Effector memory CD4-positive, alpha-beta T cell (primary cell): ENCODE measurements around the gene AOPEP.

Experiments used
- DNase-seq, 3 donors: peaks; one replicate each; pipeline ENCODE4 v3.0.0-alpha.2; 2020
- H3K27ac ChIP-seq: 2 replicates; pipeline ENCODE4 v1.7.0; 2013; ENCODE audit warnings: mild to moderate bottlenecking, low read length, moderate library complexity; ENCODE audit not compliant: insufficient read depth, poor library complexity, severe bottlenecking
- H3K27me3 ChIP-seq: replicated peaks from 2 replicates; pipeline ENCODE4 v1.7.0; 2013; ENCODE audit warnings: mild to moderate bottlenecking, low read length; ENCODE audit not compliant: insufficient read depth, control insufficient read depth, poor library complexity, severe bottlenecking
- H3K36me3 ChIP-seq: 2 replicates; pipeline ENCODE4 v1.7.0; 2013; ENCODE audit warnings: mild to moderate bottlenecking, low read length, moderate library complexity; ENCODE audit not compliant: control insufficient read depth, insufficient read depth
- H3K4me1 ChIP-seq: 2 replicates; pipeline ENCODE4 v1.7.0; 2013; ENCODE audit warnings: low read length, mild to moderate bottlenecking; ENCODE audit not compliant: control insufficient read depth, insufficient read depth, poor library complexity, severe bottlenecking
- H3K4me3 ChIP-seq: 2 replicates; pipeline ENCODE4 v1.7.0; 2013; ENCODE audit warnings: low read length, low read depth, mild to moderate bottlenecking; ENCODE audit not compliant: insufficient read depth, poor library complexity, severe bottlenecking
- H3K9me3 ChIP-seq: 2 replicates; pipeline ENCODE4 v1.7.0; 2013; ENCODE audit warnings: mild to moderate bottlenecking, low read length, moderate library complexity; ENCODE audit not compliant: control insufficient read depth

The AOPEP gene

DNA sequence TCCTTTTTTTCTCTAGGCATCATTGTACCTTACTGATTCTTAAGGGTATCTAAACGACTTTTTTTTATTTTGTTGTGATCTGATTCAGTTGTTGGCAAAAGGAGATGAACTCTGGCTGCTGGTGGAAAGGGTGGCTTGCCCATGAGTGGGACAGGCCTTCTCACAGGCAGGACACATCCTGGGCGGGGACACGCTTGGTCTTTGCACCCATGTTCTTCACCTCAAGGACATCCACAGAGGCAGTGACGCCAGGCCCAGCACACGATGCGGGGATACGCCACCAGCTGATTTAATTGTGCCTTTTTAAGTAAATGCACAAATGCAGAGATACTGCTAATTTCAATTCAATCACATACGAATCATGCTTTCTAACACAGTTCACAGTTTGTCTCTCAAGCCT is 383.0 kb downstream of the AOPEP start:
- Histone ChIP-seq H3K36me3 (no peaks in the 10 kb centered on the region), H3K27ac (no peak overlapping the region), H3K4me1 (no peaks in the 10 kb centered on the region), H3K27me3 (no peaks in the 10 kb centered on the region), H3K9me3 (no peaks in the 10 kb centered on the region), H3K4me3 (no peak overlapping the region)
- no peak for DNase-seq

- no peak overlapping the region for H3K4me3 ChIP-seq
- no peaks in the 10 kb centered on the region for H3K9me3 ChIP-seq
- no peak overlapping the region for H3K27ac ChIP-seq
- no peak for DNase-seq
- no peaks in the 10 kb centered on the region for H3K27me3 ChIP-seq
- no peaks in the 10 kb centered on the region for H3K4me1 ChIP-seq
- H3K36me3 ChIP-seq = no peaks in the 10 kb centered on the region
These were observed 384.5 kb downstream of the AOPEP start for GRCh38 chr9:95110921-95111525.

GRCh38 chr9:95111716-95112115 is 385.2 kb downstream of the AOPEP start:
- H3K27ac ChIP-seq = no peak overlapping the region
- no peak overlapping the region for H3K4me3 ChIP-seq
- no peaks in the 10 kb centered on the region for H3K27me3 ChIP-seq
- H3K9me3 ChIP-seq = no peaks in the 10 kb centered on the region
- no peaks in the 10 kb centered on the region for H3K4me1 ChIP-seq
- H3K36me3 ChIP-seq = no peaks in the 10 kb centered on the region
- DNase-seq = no peak

GRCh38 chr9:95112436-95113280 is 386.2 kb downstream of the AOPEP start:
- H3K27me3 ChIP-seq = no peaks in the 10 kb centered on the region
- H3K4me3 ChIP-seq = no peak overlapping the region
- H3K27ac ChIP-seq = no peak overlapping the region
- H3K4me1 ChIP-seq = no peaks in the 10 kb centered on the region
- H3K9me3 ChIP-seq = no peaks in the 10 kb centered on the region
- H3K36me3 ChIP-seq = no peaks in the 10 kb centered on the region
- no peak for DNase-seq

- no peak for DNase-seq
- H3K4me1 ChIP-seq = no peaks in the 10 kb centered on the region
- H3K27ac ChIP-seq = no peak overlapping the region
- H3K4me3 ChIP-seq = no peak overlapping the region
- no peaks in the 10 kb centered on the region for H3K9me3 ChIP-seq
- H3K27me3 ChIP-seq = no peaks in the 10 kb centered on the region
- H3K36me3 ChIP-seq = no peaks in the 10 kb centered on the region
These were observed 388.6 kb downstream of the AOPEP start for GRCh38 chr9:95115104-95115503.

DNA sequence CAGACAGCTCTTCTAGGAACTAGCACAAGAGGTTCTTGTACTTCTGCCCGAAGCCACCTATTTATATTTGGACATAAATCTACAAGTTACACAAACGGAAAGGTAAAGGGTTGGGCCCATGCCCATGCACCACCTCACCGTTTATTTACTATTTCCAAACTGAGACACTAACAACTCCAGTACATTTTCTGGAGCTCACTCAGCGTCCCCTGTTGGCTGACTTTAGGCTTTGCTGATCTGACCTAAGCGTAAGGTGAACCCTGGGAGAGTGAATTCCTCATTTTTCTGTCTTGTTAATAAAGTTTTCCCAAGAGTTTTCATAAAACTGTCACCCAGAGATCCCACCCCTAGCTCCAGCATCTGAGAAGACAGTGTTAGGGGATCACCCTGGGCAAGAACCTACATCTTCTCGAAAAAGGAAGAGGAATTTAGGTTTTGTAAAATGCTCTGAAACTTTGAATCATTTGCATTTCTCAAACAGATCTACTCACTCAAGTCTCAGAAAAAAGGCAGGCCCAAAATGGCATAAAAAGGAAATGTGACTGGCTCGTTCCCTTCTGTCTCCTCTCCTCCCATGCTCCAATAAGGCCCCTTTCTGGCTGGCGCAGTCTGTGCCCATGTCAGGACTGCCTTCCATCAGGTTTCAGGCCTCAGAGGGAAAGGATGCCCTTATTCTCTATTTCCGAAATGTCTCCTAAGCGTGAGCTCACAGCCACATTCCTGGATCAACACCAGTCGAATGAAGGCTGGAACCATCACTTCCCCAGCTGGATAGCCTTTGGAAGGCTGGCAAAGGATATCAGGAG is 389.7 kb downstream of the AOPEP start:
- Histone ChIP-seq H3K27ac (no peak overlapping the region), H3K4me3 (no peak overlapping the region), H3K4me1 (no peaks in the 10 kb centered on the region), H3K27me3 (no peaks in the 10 kb centered on the region), H3K36me3 (no peaks in the 10 kb centered on the region), H3K9me3 (no peaks in the 10 kb centered on the region)
- no peak for DNase-seq

DNA sequence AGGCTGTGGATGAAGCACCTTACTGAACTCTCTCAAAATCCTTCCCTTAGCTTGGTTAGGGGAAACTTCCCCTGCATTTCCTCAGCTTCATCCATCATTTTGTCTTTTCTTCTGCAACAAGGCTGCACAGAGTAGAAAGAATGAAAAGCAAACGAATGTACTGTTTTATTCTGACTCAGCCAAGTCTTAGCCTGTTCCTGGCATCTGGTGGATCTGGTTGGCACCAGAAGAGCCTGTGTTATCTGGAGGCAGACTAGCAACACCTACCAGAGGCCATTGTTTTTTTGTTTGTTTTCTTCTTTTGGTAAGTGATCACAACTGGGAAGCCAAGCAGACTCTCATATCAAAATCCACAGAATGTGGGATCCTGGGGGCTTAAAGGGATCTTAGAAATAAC is 390.3 kb downstream of the AOPEP start:
- no peak overlapping the region for H3K4me3 ChIP-seq
- H3K27ac ChIP-seq = no peak overlapping the region
- H3K9me3 ChIP-seq = no peaks in the 10 kb centered on the region
- DNase-seq = no peak
- H3K4me1 ChIP-seq = no peaks in the 10 kb centered on the region
- H3K27me3 ChIP-seq = no peaks in the 10 kb centered on the region
- H3K36me3 ChIP-seq = no peaks in the 10 kb centered on the region

DNA sequence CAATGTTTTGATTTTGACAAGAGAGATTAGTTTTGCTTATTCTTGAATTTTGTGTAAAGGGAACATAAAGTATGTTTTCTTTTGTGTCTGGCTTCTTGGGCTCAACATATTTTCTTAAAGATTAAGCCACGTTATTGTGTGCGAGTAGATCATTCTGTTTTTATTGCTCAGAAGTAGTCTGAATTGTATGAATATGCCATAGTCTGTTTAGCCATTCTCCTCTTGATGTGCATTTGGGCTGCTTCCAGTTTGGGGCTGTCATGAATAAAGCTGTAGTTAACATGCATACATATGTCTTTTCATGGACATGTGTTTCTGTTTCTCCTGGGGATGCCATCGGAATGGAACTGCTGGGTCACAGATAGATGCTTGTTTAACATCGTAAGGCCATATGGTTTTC is 392.1 kb downstream of the AOPEP start:
- no peak for DNase-seq
- no peaks in the 10 kb centered on the region for H3K9me3 ChIP-seq

GRCh38 chr9:95120781-95121370 is 394.4 kb downstream of the AOPEP start:
- Histone ChIP-seq H3K4me1 (no peaks in the 10 kb centered on the region), H3K36me3 (no peaks in the 10 kb centered on the region), H3K27me3 (no peaks in the 10 kb centered on the region), H3K4me3 (no peak overlapping the region), H3K27ac (no peak overlapping the region), H3K9me3 (no peaks in the 10 kb centered on the region)
- no peak for DNase-seq

More for the DNA sequence above, 392.1 kb downstream of the AOPEP start:
- Histone ChIP-seq H3K27ac (no peak overlapping the region), H3K4me1 (no peaks in the 10 kb centered on the region), H3K4me3 (no peak overlapping the region), H3K36me3 (no peaks in the 10 kb centered on the region), H3K27me3 (no peaks in the 10 kb centered on the region)
